Cardiac muscle cell (in vitro differentiated cells and primary cell): Measurements from ENCODE around the gene RO60. TPM values are rescaled to one million over a fixed set of nuclear protein-coding genes. Genes with fewer than 3 reads are reported as not detected.
"Not testable (repeated sequence)": the region's sequence is repeated elsewhere in the genome, so short reads cannot be mapped to it uniquely, and the experiment has no call there.

Experiments
- DNase-seq, 2 donors: peaks; one replicate each; pipeline versions ENCODE4 v3.0.0 to v3.0.0-alpha.2; 2010 to 2017; ENCODE audit warnings: low read depth in 1 of 2, low spot score in 1 of 2
- H3K27ac ChIP-seq: fragments of 200-600 bp; sonication (generic); 2 replicates; pipeline ENCODE4 v1.5.1; 2016
- H3K27me3 ChIP-seq: fragments of 200-600 bp; sonication (generic); 2 replicates; pipeline ENCODE4 v1.6.0; 2016; ENCODE audit warnings: control low read depth
- H3K36me3 ChIP-seq: fragments of 200-600 bp; sonication (generic); 2 replicates; pipeline ENCODE4 v1.5.1; 2016; ENCODE audit warnings: control low read depth
- H3K4me1 ChIP-seq: fragments of 200-600 bp; sonication (generic); 2 replicates; pipeline ENCODE4 v1.8.1; 2017; ENCODE audit warnings: low read depth, mild to moderate bottlenecking, mixed run types
- H3K4me3 ChIP-seq: fragments of 200-600 bp; sonication (generic); 2 replicates; pipeline ENCODE4 v1.5.1; 2016; ENCODE audit warnings: mild to moderate bottlenecking
- H3K9me3 ChIP-seq: fragments of 200-600 bp; sonication (generic); 2 replicates; pipeline ENCODE4 v1.5.1; 2017; ENCODE audit warnings: low read depth, mild to moderate bottlenecking, control low read depth
- polyA plus RNA-seq: library from polyadenylated mRNA; unstranded; fragments of >200 nt; fragmentation: Nextera tagmentation; extraction: Ambion mirVana; gene quantifications from 2 replicates; pipeline ENCODE4 v1.2.1, GENCODE V29; 2016
- total RNA-seq: library from RNA; depleted of rRNA; stranded (reverse); fragments of >200 nt; gene quantifications from 2 replicates; pipeline ENCODE4 v1.2.3, GENCODE V29; 2016
- TF ChIP-seq, protein P1 (sequence below): IDR thresholded peaks from 2 replicates; pipeline ENCODE4 v1.5.1; 2012; ENCODE audit warnings: low read depth, mild to moderate bottlenecking, low read length

The RO60 gene
- total and polyA plus RNA-seq, 2 experiments from 2014 or later: 106 to 139 TPM

DNA sequence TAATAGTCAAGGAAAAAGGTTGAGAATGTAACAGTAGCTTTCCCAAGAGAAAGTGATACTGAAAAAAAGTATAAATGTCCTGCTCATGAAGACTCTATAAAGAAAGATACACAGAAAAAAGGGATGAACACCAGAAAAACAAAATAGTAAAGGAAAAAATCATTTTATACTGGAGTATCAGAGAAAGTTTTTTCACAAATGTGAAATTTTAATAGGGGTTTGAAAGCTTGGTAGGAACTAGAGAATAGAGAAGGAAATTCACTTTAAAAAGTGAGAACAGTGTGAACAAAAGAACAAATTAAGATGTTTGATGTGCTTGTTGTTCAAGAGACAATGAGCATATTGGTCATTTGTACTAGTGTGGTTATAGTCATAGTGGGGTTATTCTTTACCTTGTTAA, 25.8 kb upstream of the RO60 start:
- Histone ChIP-seq H3K27ac (no peak overlapping the region), H3K4me1 (no peaks in the 10 kb centered on the region), H3K4me3 (no peak overlapping the region), H3K36me3 (peaks cover 11% of the 10 kb centered on the region), H3K27me3 (no peaks in the 10 kb centered on the region), H3K9me3 (no peaks in the 10 kb centered on the region)
- TF ChIP-seq, protein P1, sequence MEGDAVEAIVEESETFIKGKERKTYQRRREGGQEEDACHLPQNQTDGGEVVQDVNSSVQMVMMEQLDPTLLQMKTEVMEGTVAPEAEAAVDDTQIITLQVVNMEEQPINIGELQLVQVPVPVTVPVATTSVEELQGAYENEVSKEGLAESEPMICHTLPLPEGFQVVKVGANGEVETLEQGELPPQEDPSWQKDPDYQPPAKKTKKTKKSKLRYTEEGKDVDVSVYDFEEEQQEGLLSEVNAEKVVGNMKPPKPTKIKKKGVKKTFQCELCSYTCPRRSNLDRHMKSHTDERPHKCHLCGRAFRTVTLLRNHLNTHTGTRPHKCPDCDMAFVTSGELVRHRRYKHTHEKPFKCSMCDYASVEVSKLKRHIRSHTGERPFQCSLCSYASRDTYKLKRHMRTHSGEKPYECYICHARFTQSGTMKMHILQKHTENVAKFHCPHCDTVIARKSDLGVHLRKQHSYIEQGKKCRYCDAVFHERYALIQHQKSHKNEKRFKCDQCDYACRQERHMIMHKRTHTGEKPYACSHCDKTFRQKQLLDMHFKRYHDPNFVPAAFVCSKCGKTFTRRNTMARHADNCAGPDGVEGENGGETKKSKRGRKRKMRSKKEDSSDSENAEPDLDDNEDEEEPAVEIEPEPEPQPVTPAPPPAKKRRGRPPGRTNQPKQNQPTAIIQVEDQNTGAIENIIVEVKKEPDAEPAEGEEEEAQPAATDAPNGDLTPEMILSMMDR: no peak
- DNase-seq: no peak

DNA sequence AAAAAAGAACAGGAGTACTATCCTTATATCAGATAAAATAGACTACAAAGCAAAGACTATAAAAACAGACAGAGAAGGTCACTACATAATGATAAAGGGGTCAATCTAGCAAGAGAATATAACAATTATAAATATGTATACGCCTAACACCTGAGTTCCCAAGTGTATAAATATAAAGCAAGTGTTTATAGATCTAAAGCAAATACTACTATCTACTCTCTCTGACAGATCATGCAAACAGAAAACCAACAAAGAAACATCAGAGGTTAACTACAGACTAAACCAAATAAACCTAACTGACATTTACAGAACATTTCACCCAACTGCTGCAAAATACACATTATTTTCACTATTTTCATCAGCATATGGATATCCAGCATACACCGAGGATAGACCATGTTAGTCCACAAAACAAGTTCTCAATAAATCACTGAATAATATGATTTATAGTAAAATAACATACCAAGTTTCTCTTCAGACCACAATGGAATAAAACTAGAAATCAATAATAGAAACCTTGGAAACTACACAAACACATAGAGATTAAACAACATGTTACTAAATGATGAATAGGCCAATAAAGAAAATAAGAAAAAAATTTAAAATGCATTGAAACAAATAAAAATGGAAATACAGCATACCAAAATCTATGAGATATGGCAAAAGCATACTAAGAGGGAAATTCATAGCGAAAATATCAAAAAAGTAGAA, 22.9 kb upstream of the RO60 start:
- no peaks in the 10 kb centered on the region for H3K36me3 ChIP-seq
- H3K27ac ChIP-seq: no peak overlapping the region
- H3K4me3 ChIP-seq: no peak overlapping the region
- DNase-seq: no peak
- H3K27me3 ChIP-seq: no peaks in the 10 kb centered on the region
- no peaks in the 10 kb centered on the region for H3K9me3 ChIP-seq
- no peaks in the 10 kb centered on the region for H3K4me1 ChIP-seq
- TF ChIP-seq, protein P1: no peak

DNA sequence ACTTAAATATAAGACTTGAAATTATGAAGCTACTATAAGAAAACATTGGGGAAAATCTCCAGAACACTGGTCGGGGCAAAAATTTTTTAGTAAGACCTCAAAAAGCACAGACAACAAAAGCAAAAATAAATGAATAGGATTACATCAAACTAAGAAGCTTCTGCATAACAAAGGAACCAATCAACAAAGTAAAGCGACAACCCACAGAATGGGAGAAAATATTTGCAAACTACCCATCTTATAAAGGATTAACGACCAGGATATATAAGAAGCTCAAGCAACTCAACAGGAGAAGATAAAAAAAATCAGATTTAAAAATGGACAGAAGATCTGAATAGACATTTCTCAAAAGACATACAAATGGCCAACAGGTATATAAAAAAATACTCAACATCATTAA, 19.4 kb upstream of the RO60 start:
- DNase-seq: no peak
- Histone ChIP-seq H3K4me1 (no peaks in the 10 kb centered on the region), H3K27me3 (no peaks in the 10 kb centered on the region), H3K9me3 (no peaks in the 10 kb centered on the region), H3K36me3 (peaks cover 4% of the 10 kb centered on the region), H3K27ac (no peak overlapping the region), H3K4me3 (no peak overlapping the region)
- TF ChIP-seq, protein P1: no peak

DNA sequence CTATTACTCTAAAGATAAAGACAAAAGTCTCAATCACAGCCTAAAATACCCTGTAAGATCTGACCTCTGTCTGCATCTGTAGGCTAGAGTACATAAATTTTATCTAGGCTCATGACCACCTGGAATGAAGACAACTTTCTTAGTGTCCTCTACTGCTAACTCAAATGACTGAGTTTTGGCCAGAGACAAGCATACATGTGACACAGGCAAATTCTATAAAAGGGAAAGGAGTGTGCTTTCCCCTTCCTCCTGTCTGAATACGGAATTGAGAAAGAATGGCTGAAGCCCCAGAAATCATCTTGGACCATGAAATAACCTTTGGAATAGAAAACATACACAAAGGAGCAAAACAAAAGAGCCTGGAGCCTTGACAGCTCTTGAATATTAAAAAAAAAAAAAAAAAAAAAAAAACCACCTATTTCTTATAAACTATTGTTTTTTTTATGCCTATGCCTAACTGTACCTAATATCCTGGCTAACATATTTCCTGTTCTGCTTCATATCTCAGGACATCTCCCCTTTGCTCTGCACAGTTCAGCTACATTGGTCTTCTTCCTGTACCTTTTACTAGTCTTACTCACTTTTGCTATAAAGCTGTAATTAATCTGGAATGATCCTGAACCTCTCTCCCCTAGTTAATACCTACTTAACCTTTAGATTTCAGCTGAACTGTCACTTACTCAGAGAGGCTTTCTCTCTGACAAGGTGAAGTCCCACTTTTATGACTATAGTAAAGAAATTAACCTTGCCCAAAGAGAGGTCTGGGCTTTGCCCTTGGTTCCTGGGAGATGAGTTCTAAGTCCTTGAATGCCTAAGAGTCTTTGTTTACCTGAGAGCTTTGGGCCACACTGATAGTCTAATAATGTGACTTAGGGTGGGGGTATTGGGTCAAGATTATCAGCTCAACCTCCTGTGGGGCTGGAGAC, 16.4 kb upstream of the RO60 start:
- H3K27me3 ChIP-seq: no peaks in the 10 kb centered on the region
- H3K4me1 ChIP-seq: no peaks in the 10 kb centered on the region
- TF ChIP-seq, protein P1: no peak
- H3K4me3 ChIP-seq: no peak overlapping the region
- no peak for DNase-seq
- H3K27ac ChIP-seq: peak overlapping the region; percentile 24
- no peaks in the 10 kb centered on the region for H3K9me3 ChIP-seq
- peaks cover 4% of the 10 kb centered on the region for H3K36me3 ChIP-seq

DNA sequence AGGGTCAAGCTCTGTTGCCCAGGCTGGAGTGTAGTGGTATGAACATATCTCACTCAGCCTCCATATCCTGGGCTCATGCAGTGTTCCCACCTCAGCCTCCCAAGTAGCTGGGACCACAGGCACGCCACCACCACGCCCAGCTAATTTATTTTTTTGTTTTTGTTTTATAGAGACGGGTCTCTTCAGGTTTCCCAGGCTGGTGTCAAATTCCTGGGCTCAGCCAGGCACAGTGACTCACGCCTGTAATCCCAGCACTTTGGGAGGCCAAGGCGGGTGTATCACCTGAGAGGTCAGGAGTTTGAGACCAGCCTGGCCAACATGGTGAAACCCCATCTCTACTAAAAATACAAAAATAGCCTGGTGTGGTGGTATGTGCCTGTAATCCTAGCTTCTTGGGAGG, 10.5 kb upstream of the RO60 start:
- not testable (repeated sequence) for H3K9me3 ChIP-seq, H3K4me1 ChIP-seq, H3K4me3 ChIP-seq, H3K27ac ChIP-seq, H3K27me3 ChIP-seq, DNase-seq
- peaks cover 22% of the 10 kb centered on the region for H3K36me3 ChIP-seq

DNA sequence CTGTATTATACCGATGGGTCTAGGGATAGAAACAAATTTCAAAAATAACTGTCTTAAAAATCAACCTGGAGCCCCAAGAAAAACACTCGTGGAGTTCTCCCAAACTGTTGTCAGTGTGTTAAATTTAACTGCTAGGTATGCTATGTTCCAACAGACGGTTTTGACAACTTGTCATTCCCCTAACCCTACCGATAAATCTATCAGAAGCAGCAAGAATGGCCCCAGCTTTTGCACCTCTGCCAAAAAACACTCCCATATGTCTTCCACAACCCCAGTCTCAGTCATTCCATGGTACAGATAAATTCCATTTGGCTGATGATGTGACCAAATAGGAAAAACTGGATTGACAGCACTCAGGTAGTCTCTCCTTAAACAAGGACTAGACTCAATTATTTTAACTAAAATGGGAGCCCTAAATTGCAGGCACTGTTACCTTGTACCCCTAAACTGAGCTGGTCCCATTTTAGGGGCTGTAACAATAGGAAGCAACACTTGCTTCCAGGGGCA, 5.2 kb upstream of the RO60 start:
- peaks cover 11% of the 10 kb centered on the region for H3K36me3 ChIP-seq
- TF ChIP-seq, protein P1: no peak
- H3K4me3 ChIP-seq: no peak overlapping the region
- no peak overlapping the region for H3K27ac ChIP-seq
- no peaks in the 10 kb centered on the region for H3K9me3 ChIP-seq
- H3K4me1 ChIP-seq: peaks cover 5% of the 10 kb centered on the region
- DNase-seq: no peak
- no peaks in the 10 kb centered on the region for H3K27me3 ChIP-seq
